Ovary (tissue), 3 donors: Measurements from ENCODE around the gene SPON2.
"Not testable (repeated sequence)": the region's sequence is repeated elsewhere in the genome, so short reads cannot be mapped to it uniquely, and the experiment has no call there.

Source experiments
- CTCF ChIP-seq, 3 donors: fragments of 450-650 bp in 2 of 3; fragments of 200-600 bp in 1 of 3; IDR thresholded peaks; one replicate each; pipeline versions ENCODE4 v1.5.1 to v1.8.0; 2016 to 2022; ENCODE audit warnings: antibody characterized with exemption in 3 of 3, mild to moderate bottlenecking in 1 of 3
- EP300 ChIP-seq: sonication (generic); formaldehyde crosslinking; IDR thresholded peaks from one replicate; pipeline ENCODE4 v1.6.1; 2017; ENCODE audit warnings: antibody characterized with exemption
- donor health status: DM: no; HTN: no; CAD: no.

DNA sequence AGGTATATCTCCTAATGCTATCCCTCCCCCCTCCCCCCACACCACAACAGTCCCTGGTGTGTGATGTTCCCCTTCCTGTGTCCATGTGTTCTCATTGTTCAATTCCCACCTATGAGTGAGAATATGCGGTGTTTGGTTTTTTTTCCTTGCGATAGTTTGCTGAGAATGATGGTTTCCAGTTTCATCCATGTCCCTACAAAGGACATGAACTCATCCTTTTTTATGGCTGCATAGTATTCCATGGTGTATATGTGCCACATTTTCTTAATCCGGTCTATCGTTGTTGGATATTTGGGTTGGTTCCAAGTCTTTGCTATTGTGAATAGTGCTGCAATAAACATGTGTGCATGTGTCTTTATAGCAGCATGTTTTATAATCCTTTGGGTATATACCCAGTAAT is 46.9 kb downstream of the SPON2 start:
- TF ChIP-seq CTCF (IDR thresholded peaks at IDR 0.05); EP300: not testable (repeated sequence)
